Fibroblast of upper back skin (primary cell): ENCODE data around the gene UQCC3.
"Not testable (repeated sequence)": the region's sequence is repeated elsewhere in the genome, so short reads cannot be mapped to it uniquely, and the experiment has no call there.

ENCODE experiments used
- DNase-seq: peaks from one replicate; pipeline ENCODE4 v3.0.0-alpha.2; 2013

Gene UQCC3

DNA sequence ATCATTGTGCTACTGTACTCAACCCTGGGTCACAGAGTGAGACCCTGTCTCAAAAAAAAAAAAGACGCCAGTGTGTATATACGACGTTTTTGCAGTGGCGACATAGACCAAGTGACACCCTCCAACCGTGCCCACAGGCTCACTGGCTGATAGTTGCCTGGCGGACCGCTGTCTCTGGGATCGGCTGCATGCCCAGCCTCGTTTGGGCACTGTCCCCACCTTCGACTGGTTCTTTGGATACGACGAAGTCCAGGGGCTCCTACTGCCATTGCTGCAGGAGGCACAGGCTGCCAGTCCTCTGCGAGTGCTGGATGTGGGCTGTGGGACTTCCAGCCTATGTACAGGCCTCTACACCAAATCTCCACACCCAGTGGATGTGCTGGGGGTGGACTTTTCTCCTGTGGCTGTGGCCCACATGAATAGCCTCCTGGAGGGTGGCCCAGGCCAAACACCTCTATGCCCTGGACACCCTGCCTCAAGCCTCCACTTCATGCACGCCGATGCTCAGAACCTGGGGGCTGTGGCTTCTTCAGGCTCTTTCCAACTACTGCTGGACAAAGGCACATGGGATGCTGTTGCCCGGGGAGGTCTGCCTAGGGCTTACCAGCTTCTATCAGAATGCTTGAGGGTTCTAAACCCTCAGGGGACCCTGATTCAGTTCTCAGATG is 5.1 kb upstream of the UQCC3 start:
- DNase-seq = no peak

GRCh38 chr11:62667460-62667859 is 4.0 kb upstream of the UQCC3 start:
- no peak for DNase-seq

- DNase-seq = no peak
Measured at GRCh38 chr11:62669420-62670161, 1.9 kb upstream of the UQCC3 start.

DNA sequence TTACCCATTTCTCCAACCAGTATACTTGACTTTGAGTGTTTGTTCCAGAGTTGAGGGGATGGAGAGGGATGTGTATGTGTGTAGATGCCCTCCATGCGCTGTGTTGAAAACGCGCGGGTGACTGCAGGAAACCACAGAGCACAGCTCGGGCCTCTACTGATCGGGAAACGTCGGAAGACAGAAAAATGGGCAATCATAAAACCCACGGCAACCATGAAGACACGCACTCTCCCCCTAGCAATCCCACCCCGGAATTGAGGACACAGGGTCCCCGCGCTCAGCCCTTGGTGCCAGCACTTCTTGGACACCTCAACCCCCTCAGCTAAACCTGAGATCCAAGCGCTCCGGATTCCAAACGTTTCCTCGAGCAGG is 251 bp upstream of the UQCC3 start:
- DNase-seq = no peak

GRCh38 chr11:62673196-62673525 is 1.7 kb downstream of the UQCC3 start:
- DNase-seq = no peak

DNA sequence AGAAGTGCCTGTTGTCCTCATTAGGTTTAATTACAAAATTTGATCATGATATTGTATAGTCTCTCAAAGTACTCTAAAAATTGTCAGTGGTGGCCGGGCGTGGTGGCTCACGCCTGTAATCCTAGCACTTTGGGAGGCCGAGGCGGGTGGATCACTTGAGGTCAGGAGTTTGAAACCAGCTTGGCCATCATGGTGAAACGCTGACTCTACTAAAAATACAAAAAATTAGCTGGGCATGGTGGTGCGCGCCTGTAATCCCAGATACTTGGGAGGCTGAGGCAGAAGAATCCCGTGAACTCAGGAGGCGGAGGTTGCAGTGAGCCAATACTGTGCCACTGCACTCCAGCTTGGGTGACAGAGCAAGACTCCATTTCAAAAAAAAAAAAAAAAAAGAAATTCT is 3.9 kb downstream of the UQCC3 start:
- not testable (repeated sequence) for DNase-seq

GRCh38 chr11:62676698-62677097 is 5.2 kb downstream of the UQCC3 start:
- DNase-seq = no peak

- no peak for DNase-seq
Measured at GRCh38 chr11:62677156-62677555, 5.7 kb downstream of the UQCC3 start.

GRCh38 chr11:62677714-62678113 is 6.2 kb downstream of the UQCC3 start:
- DNase-seq = no peak

- no peak for DNase-seq
Measured at GRCh38 chr11:62678433-62678769, 6.9 kb downstream of the UQCC3 start.

DNA sequence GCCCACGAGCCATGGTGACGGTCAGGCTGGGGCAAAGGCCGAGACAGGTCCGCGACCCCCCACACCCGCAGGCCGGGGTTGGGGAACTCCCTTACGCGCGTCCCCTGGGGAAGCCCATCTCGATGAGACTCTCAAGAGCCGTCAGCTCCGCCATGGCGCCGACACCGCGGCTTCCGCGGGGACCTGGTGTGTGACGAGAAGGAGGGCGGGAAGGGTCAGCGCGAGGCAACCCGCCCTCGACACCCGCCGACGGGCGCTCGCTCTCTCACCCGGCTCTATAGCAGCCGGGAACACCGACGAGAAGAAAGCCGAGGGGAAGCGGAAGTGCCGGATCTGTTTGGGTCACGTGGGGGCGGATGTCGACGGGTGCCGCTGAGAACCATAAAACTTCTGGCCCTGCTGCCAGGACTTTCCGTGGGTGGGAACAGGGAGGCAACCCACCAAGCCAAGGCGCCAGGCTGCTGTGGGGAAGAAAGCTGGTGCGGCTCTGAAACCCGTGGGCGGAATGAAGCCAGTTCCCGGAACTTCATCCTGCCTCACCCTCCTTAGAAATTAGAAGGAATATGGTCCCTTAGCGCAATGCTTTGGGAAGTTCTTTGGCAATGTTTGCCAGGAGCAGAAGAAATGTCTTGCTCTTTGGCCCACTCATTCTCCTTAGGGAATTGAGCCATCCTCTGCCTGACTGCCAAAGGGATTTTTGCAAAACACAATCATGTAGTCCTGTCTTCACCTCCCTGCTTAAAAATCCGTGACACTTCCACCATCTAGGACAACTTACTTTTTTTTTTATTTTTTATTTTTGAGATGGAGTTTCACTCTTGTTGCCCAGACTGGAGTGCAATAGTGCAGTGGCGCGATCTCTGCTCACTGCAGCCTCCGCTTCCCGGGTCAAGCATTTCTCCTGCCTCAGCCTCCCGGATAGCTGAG is 7.6 kb downstream of the UQCC3 start, which contains the start of gene UBXN1:
Gene UBXN1 (minus strand): TSS at position 304 of the 927 bp plus-strand sequence. CDS start 150 bp downstream, at position 154.
- peak; percentile 86 for DNase-seq

- DNase-seq = peak; percentile 83
Measured at GRCh38 chr11:62680825-62681240, 9.4 kb downstream of the UQCC3 start.

GRCh38 chr11:62682518-62682917 is 11.0 kb downstream of the UQCC3 start:
- DNase-seq = no peak

DNA sequence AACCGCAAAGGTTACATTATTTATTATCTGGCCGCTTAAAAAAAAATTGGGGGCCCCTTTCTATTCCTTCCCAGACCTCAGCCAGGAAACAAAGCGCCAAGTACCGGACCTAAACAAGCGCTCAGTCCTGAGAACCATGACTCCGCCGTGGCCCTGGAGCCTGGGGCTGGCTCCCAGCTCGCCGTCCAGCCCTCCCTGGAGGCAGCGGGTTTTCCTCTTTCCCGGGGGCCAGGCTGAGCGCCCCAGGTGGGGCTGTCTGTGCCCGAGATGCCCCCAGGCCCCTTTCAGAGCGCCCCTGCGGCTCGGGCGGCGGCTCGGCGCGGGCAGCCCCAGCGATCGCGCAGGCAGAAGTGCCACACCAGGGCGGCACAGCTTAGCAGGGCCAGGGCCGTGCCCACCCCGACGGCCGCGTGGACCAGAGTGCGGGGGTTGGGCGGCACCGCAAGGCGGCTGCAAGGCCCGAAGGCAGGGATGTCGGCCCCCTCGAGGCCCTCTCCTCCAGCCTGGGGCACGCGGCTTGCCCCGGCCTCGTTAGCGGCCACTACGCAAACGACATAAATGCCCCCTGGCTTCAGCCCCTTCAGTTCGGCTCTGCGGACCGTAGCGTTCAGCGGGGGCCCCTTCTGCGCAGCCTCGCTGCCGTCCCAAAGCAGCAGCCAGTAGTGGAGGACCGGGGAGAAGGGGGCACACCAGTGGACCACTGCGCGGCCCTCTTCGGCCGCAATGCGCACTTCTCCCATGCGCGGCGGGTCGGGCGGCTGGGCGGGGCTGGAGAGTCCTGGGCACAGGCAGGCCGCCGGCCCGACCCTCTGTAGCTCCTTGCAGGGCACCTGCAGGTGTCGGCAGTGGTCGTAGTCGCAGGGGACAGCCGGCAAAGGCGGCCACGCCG is 16.3 kb downstream of the UQCC3 start:
- DNase-seq = no peak

GRCh38 chr11:62688491-62688890 is 17.0 kb downstream of the UQCC3 start:
- no peak for DNase-seq

DNA sequence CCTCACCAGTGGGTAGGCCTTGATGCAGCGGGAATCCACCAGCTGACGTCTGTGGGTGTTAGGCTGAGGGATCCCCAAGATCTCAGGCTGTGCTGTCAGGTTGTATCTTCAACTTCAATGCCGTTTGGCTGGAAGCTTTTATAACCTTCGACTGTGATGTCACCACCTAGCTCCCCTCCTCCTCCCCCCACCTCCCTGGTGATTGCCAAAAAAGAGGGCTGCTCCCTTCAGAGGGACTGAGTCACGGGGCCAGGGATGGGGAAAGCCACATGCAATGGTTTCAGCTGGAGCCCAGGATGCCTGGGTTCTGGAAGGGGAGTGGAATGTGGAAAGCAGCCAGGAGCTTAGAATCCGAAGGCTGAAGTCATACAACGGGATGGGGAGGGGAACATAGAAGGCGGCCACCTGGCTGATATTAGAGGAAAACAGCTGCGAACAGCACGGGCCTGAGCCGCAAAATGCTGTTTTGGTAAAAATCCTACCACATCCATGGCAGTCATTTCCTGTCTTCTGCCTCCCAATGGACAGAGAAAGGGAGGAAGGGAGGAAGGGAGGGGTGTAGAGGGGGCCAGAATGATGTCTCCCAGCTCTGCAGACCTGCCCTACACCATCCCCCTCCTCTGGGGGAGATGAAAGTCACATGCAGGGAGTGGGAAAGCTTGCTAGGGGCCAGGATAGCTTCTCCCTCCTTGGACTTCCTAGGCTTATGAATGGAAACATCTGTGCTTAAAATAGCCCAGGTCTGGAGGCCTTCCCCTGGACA is 18.1 kb downstream of the UQCC3 start, which contains the start of gene LRRN4CL:
Gene LRRN4CL (minus strand): TSS at position 110 of the 763 bp plus-strand sequence. CDS start 1,022 bp downstream, outside the sequence.
- DNase-seq = peak; percentile 98

DNA sequence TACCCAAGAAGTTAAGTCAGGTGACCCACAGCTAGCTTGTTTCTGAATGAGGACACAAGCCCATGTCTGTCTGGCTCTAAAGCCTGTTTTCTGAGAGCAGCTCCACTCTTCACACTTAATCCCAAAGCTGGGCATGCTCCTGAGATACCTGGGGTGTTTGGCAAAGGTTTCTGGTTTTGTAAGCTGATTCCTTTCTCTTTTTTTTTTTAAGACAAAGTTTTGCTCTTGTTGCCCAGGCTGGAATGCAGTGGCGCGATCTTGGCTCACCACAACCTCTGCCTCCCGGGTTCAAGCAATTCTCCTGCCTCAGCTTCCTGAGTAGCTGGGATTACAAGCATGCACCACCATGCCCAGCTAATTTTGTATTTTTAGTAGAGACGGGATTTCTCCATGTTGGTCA is 22.2 kb downstream of the UQCC3 start:
- not testable (repeated sequence) for DNase-seq

DNA sequence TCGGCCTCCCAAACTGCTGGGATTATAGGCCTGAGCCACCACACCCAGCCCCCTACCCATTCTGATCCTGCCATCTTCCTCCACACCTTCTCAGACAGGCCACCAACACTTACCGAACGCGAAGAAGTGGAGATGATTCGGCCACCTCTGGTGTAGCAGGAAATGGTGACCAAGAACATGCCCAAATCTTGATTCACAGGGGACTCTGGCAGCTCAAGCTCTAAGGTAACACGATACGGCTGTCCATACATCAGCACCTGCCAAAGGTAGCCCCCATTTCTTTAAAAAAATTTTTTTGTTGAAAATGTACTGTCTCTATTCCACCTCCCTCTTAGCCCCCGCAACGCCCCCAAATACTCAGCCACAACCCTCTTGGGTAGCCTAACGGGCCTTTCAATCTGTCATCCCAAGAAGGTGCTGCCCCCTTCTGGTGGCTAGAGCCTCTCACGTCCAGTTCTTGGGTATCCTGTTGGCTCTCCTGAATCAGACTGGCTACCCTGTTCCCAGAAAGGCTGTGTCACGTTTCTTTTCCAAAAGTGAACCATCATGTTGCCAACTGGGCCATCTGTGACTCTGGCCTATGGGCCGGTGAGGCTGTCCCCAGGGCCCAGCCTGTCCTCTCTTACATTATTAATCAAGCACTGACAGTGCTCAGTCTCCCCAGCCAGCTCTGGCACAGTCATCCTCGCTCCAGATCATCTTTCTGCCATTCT is 23.1 kb downstream of the UQCC3 start:
- peak; percentile 77 for DNase-seq

DNA sequence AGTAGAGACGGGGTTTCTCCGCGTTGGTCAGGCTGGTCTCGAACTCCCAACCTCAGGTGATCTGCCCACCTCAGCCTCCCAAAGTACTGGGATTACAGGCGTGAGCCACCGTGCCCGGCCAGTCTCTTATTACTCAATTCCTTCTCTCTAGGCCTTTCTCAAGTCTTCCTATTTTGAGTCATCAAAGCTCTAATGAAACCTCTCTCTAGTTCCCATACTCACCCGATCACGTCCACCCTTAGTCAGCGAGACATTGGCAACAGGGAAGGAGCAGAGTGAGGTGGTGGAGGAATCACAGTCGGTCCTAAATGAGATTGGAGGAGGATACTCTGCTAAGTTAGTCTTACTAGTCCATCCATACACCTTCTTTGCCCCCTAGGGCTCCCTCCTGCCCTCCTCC is 30.8 kb downstream of the UQCC3 start:
- DNase-seq = no peak

- not testable (repeated sequence) for DNase-seq
Measured at GRCh38 chr11:62703921-62704320, 32.4 kb downstream of the UQCC3 start.

- DNase-seq = no peak
Measured at GRCh38 chr11:62705413-62705812, 33.9 kb downstream of the UQCC3 start.
